K562 (cell line): ENCODE measurements around the gene TRIM69. TPM values are rescaled to one million over a fixed set of nuclear protein-coding genes. Genes with fewer than 3 reads are reported as not detected.

Experiments
- BRD4 ChIP-seq: fragments of 200-600 bp; sonication (generic); IDR thresholded peaks from 2 replicates; pipeline ENCODE4 v1.6.1; 2017; ENCODE audit warnings: inconsistent platforms
- FIP1L1 ChIP-seq: fragments of 200-400 bp; formaldehyde crosslinking; IDR thresholded peaks from 2 replicates; pipeline ENCODE4 v1.6.1; 2018; ENCODE audit warnings: mild to moderate bottlenecking, low read depth, low read length; ENCODE audit not compliant: poor library complexity, severe bottlenecking
- FOS ChIP-seq: IDR thresholded peaks from 3 replicates; pipeline ENCODE4 v1.6.1; 2011; ENCODE audit not compliant: insufficient read length; ENCODE audit errors: extremely low read depth
- HDAC1 ChIP-seq, 2 experiments: fragments of 450-650 bp; IDR thresholded peaks; 2 replicates each; pipeline ENCODE4 v1.6.1; 2016 to 2017; ENCODE audit warnings: inconsistent platforms in 1 of 2, mild to moderate bottlenecking in 1 of 2, moderate library complexity in 1 of 2
- HES1 ChIP-seq: fragments of 450-650 bp; IDR thresholded peaks from 2 replicates; pipeline ENCODE4 v1.6.1; 2016; ENCODE audit warnings: low read depth, mild to moderate bottlenecking, moderate library complexity
- HNRNPLL ChIP-seq: fragments of 200-400 bp; formaldehyde crosslinking; IDR thresholded peaks from 2 replicates; pipeline ENCODE4 v1.6.1; 2017; ENCODE audit warnings: low read length, low read depth, mild to moderate bottlenecking; ENCODE audit not compliant: poor library complexity, severe bottlenecking
- NUFIP1 ChIP-seq: fragments of 450-650 bp; IDR thresholded peaks from 2 replicates; pipeline ENCODE4 v1.6.1; 2018; ENCODE audit not compliant: partially characterized antibody
- POLR2G ChIP-seq: fragments of 200-400 bp; formaldehyde crosslinking; IDR thresholded peaks from 2 replicates; pipeline ENCODE4 v1.6.1; 2017; ENCODE audit warnings: low read depth, mild to moderate bottlenecking, antibody characterized with exemption, low read length, moderate library complexity
- POLR3G ChIP-seq: IDR thresholded peaks from 2 replicates; pipeline ENCODE4 v1.6.1; 2011; ENCODE audit not compliant: insufficient read length, insufficient replicate concordance; ENCODE audit errors: extremely low read depth
- RB1 ChIP-seq: fragments of 450-650 bp; IDR thresholded peaks from 2 replicates; pipeline ENCODE4 v1.6.1; 2017; ENCODE audit warnings: low read depth, mild to moderate bottlenecking
- SP1 ChIP-seq: sonication (generic); formaldehyde crosslinking; IDR thresholded peaks from 2 replicates; pipeline ENCODE4 v1.8.1; 2022; ENCODE audit warnings: mild to moderate bottlenecking, missing genetic modification reagents
- STAG1 ChIP-seq: sonication (generic); formaldehyde crosslinking; IDR thresholded peaks from 2 replicates; pipeline ENCODE4 v1.5.0; 2020; ENCODE audit warnings: missing genetic modification reagents, borderline replicate concordance
- ZNF518B ChIP-seq: fragments of 250-450 bp; sonication (Bioruptor Pico); IDR thresholded peaks from 2 replicates; pipeline ENCODE4 v1.5.0; 2021; ENCODE audit warnings: mild to moderate bottlenecking, moderate library complexity
- polyA plus RNA-seq, 8 experiments: library from polyadenylated mRNA; depleted of rRNA in 4 of 8; stranded (reverse) in 5 of 8; unstranded in 3 of 8; fragments of >200 nt; fragmentation: Nextera tagmentation in 2 of 8; fragmentation: Illumina TruSeq in 1 of 8; extraction: Ambion mirVana in 2 of 8; extraction: Trizol in 1 of 8; gene quantifications; 2 replicates each; pipeline versions ENCODE4 v1.2.1 to v1.2.3, GENCODE V29; 2011 to 2014; ENCODE audit warnings: inconsistent platforms in 1 of 8, missing spikeins in 1 of 8
- total RNA-seq, 7 experiments: library from RNA; depleted of rRNA in 6 of 7; stranded (reverse); fragments of >200 nt in 6 of 7; fragmentation: Illumina TruSeq in 2 of 7; extraction: Trizol in 2 of 7; gene quantifications; 2 replicates each; pipeline versions ENCODE4 v1.2.1 to v1.2.3, GENCODE V29; 2011 to 2021; ENCODE audit warnings: low replicate concordance in 1 of 7
- TF ChIP-seq, protein P1 (sequence below): fragments of 450-650 bp; formaldehyde crosslinking; IDR thresholded peaks from 2 replicates; pipeline ENCODE4 v1.4.0; 2022; ENCODE audit warnings: mild to moderate bottlenecking, moderate library complexity
- TF ChIP-seq, protein P2 (sequence below): sonication (generic); formaldehyde crosslinking; IDR thresholded peaks from 2 replicates; pipeline ENCODE4 v1.8.0; 2022; ENCODE audit warnings: missing genetic modification reagents, mild to moderate bottlenecking, borderline replicate concordance
- TF ChIP-seq, protein P3 (sequence below), 2 experiments: fragments of 150-350 bp in 1 of 2; IDR thresholded peaks; 2 replicates each; pipeline ENCODE4 v1.6.1; 2012 to 2016; ENCODE audit warnings: low read depth in 2 of 2, low read length in 2 of 2, mild to moderate bottlenecking in 1 of 2, moderate library complexity in 1 of 2

The TRIM69 gene
- total and polyA plus RNA-seq, 9 of the 15 experiments (the other 6 are each of a cell fraction or from before 2014, with no cell fraction given): 1.0 to 4.3 (median 2.3) TPM

- TF ChIP-seq, protein P1, sequence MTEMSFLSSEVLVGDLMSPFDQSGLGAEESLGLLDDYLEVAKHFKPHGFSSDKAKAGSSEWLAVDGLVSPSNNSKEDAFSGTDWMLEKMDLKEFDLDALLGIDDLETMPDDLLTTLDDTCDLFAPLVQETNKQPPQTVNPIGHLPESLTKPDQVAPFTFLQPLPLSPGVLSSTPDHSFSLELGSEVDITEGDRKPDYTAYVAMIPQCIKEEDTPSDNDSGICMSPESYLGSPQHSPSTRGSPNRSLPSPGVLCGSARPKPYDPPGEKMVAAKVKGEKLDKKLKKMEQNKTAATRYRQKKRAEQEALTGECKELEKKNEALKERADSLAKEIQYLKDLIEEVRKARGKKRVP (CRISPR knock-in tag): 0 out of 2 replicates have a peak, but pooled peaks have one; percentile 22
- TF ChIP-seq, protein P2, sequence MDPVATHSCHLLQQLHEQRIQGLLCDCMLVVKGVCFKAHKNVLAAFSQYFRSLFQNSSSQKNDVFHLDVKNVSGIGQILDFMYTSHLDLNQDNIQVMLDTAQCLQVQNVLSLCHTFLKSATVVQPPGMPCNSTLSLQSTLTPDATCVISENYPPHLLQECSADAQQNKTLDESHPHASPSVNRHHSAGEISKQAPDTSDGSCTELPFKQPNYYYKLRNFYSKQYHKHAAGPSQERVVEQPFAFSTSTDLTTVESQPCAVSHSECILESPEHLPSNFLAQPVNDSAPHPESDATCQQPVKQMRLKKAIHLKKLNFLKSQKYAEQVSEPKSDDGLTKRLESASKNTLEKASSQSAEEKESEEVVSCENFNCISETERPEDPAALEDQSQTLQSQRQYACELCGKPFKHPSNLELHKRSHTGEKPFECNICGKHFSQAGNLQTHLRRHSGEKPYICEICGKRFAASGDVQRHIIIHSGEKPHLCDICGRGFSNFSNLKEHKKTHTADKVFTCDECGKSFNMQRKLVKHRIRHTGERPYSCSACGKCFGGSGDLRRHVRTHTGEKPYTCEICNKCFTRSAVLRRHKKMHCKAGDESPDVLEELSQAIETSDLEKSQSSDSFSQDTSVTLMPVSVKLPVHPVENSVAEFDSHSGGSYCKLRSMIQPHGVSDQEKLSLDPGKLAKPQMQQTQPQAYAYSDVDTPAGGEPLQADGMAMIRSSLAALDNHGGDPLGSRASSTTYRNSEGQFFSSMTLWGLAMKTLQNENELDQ: no peak
- TF ChIP-seq POLR3G: no peak
- TF ChIP-seq, protein P3, sequence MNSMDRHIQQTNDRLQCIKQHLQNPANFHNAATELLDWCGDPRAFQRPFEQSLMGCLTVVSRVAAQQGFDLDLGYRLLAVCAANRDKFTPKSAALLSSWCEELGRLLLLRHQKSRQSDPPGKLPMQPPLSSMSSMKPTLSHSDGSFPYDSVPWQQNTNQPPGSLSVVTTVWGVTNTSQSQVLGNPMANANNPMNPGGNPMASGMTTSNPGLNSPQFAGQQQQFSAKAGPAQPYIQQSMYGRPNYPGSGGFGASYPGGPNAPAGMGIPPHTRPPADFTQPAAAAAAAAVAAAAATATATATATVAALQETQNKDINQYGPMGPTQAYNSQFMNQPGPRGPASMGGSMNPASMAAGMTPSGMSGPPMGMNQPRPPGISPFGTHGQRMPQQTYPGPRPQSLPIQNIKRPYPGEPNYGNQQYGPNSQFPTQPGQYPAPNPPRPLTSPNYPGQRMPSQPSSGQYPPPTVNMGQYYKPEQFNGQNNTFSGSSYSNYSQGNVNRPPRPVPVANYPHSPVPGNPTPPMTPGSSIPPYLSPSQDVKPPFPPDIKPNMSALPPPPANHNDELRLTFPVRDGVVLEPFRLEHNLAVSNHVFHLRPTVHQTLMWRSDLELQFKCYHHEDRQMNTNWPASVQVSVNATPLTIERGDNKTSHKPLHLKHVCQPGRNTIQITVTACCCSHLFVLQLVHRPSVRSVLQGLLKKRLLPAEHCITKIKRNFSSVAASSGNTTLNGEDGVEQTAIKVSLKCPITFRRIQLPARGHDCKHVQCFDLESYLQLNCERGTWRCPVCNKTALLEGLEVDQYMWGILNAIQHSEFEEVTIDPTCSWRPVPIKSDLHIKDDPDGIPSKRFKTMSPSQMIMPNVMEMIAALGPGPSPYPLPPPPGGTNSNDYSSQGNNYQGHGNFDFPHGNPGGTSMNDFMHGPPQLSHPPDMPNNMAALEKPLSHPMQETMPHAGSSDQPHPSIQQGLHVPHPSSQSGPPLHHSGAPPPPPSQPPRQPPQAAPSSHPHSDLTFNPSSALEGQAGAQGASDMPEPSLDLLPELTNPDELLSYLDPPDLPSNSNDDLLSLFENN (IDR thresholded peaks at IDR 0.05; ENCODE audit: low read depth in 2 of 2, low read length in 2 of 2): no peak
- TF ChIP-seq FOS: no peak
- TF ChIP-seq FIP1L1: peak; percentile 21
- TF ChIP-seq POLR2G: peak; percentile 93
- peak; percentile 77 for TF ChIP-seq SP1
- no peak for TF ChIP-seq STAG1
- peak; percentile 54 to 59; a peak in 1 of 4 replicates for TF ChIP-seq HDAC1 (IDR thresholded peaks at IDR 0.05)
- 0 out of 2 replicates have a peak, but pooled peaks have one; percentile 4 for TF ChIP-seq RB1
- peak; percentile 54 for TF ChIP-seq HNRNPLL
- no peak for TF ChIP-seq NUFIP1
- no peak; the same call in 1 of the 2 replicates for TF ChIP-seq BRD4
- no peak for TF ChIP-seq ZNF518B (CRISPR knock-in tag)
- no peak for TF ChIP-seq HES1
Observed at GRCh38 chr15:44711743-44712345, 24.5 kb upstream of the TRIM69 start (continued).
